ENCODE results near the gene NPHS1.
"Not testable (repeated sequence)": the region's sequence is repeated elsewhere in the genome, so short reads cannot be mapped to it uniquely, and the experiment has no call there.

Gene NPHS1

DNA sequence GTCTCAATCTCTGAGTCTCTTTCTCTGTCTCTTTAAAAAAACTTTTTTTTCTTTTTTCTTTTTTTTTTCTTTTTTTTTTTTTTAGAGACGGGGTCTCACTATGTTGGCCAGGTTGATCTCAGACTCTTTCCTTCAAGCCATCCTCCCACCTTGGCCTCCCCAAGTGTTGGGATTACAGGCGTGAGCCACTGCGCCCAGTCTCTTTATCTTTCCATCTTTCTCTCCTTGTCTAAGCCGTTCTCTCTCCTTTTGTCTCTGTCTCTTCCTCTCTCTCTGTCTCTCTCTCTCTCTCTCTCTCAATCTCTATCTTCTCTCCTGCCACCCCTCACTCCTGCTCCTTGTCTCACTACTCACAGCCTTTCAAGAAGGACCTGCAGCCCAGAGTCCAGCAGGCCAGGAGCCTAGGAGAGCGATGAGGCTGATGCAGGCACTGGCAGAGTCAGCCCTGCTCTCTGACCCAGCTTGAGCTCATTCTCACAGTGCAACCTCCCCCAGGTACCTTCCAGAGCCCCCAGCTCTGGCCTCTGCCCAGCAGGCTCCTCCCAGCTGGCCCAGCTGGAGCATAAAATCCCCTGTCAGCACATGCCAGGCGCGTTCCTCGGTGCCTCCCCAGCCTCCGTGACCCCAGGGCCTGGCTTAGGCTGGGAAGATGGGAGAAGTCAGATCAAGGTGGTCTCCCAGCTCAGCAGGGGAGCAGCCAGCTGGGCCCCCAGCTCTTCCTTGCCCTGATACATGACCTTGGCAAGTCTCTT lies at the start of gene NPHS1:
NPHS1 (minus strand) TSS at position 476 of the 752 bp plus-strand sequence. CDS start 667 bp downstream, outside the sequence.
- DNase-seq = no peak

DNA sequence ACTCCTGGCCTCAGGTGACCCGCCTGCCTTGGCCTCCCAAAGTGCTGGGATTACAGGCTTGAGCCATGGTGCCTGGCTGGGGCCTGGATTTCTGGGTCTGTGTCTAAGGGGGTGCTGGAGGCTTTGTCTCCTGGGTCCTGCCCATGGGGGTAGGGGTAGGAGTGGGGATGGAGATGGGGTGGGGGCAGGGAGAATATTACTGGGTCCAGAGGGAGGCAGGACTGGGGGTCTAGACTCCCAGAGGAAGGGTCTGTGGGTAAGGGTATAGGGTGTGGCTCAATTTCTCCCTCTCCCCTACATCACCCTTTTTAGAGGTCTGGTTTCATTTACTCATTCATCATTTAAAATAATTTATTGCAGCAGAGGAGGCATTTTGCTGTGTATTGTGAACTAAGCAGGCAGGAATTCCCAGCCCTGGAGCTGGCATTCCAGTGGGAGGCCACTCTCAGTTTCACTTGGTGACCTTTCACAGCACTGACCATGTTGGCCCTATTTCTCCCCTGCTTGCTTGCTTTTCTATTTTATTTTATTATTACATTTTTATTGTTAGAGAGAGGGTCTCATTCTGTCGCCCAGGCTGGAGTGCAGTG lies 48.8 kb upstream of the NPHS1 start:
- no peak for DNase-seq

DNA sequence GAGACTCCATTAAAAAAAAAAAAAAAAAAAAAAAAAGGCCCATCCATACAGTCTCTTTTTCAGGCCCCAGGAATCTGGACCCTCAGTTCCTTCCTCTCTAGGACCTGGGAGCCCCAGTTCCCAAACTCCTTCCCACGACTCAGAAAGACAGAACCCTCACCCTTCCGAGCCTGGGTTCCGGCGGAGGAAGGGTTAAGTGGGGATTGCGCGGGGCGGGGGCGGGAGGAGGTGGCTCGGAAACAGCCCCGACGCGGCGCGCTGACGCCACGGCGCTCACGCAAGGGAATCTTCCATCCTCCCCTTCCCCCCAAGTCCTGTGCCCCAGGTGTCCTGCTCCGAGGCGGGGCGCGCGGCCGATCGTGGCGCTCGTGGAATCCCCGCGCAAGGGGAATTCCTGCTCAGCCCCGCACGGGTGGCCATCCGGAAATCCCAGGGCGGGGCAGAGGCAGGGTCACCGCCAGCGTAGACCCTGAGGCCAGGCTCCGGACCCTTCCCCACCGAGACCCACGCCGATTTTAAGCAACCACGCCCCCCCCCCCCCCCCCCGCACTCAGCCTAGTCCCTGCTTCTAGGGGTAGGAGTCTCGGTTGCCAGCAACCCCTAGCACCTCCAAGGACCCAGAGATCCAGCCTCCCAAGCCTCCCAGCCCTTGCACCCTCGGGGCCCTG lies 47.4 kb upstream of the NPHS1 start:
- DNase-seq = peak; percentile 55

GRCh38 chr19:35898499-35898809 lies 46.1 kb upstream of the NPHS1 start:
- DNase-seq = no peak

DNA sequence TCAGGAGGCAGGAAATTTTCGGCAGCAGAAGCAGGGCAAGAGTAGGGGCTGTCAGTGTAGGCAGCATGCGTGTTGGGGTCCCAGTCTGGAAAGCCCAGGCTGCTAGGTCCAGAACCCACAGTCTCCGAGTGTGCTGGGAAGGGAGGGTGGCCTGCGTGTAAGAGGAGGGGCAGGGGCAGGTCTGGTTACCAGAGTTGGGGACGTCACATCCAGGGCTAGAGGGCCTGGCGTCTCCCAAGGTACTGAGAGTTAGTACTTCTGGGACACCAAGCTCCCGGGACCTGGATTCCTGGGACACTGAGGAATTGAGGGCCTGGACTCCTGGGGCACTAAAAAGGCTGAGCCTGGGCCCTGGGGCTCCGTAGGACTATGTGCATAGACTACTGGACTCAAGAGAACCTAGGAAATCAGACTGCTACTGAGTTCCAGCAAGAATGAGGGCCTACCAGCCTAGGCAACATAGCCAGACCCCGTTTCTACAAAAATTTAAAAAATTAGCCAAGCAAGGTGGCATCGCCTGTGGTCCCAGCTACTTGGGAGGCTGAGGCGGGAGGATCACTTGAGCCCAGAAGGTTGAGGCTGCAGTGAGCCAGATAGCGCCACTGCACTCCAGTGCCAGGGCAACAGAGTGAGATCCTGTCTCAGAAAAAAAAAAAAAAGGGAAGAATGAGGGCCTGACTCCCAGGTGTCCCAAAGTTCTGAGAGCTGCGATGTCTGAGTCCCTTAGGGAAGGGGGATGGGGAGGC lies 45.6 kb upstream of the NPHS1 start:
- no peak for DNase-seq

- no peak for DNase-seq
Observed at GRCh38 chr19:35896643-35897040, 44.3 kb upstream of the NPHS1 start.

DNA sequence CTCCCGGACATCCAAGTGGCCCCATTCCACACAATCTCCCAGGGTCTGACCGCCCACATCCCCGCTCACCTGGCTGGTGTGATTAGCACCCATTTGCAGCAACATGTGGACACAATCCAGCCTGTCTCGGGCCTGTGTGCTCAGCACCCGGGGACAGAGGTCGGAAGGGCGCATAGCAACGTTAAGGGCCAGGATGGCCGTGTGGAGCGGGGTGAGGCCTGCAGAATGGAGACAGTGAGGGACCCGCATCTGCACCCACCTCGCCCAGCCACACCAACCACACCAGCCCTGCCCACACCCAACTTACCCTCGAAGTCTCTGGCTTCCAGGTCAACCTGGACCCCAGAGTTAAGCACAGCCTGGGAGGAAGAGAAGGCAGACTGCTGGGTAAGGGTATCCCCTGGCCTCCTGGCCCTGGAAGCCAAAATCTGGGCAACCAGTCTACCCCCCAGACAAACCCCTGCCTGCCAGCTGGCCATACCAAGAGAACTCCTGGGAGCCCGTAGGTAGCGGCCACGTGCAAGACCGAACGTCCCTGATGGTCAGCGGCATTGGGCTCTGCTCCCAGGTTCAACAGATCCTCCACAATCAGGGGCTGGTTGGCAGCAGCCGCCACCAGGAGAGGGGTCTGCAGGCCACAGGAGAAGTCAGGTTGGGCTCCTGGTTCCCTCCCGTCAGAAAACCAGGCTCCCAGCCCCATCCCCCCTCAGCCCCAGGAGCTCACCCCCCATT lies 43.8 kb upstream of the NPHS1 start:
- no peak for DNase-seq

DNA sequence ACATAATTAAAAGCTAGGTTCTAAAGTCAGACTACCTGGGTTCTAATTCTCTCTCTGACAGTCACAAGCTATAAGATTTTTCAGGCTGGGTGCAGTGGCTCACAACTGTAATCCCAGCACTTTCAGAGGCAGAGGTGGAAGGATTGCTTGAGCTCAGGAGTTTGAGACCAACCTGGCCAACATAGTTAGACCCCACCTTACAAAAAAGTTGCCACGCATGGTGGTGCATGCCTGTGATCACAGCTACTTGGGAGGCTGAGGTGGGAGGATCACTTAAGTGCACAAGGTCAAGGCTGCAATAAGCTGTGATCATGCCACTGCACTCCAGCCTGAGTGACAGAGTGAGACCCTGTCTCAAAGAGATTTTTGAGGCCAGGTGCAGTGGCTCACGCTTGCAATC lies 42.0 kb upstream of the NPHS1 start:
- no peak for DNase-seq

GRCh38 chr19:35891819-35892218 lies 39.5 kb upstream of the NPHS1 start:
- DNase-seq = not testable (repeated sequence)

GRCh38 chr19:35890113-35890650 lies 37.9 kb upstream of the NPHS1 start:
- no peak for DNase-seq

GRCh38 chr19:35889370-35890112 lies 37.2 kb upstream of the NPHS1 start:
- DNase-seq = no peak

DNA sequence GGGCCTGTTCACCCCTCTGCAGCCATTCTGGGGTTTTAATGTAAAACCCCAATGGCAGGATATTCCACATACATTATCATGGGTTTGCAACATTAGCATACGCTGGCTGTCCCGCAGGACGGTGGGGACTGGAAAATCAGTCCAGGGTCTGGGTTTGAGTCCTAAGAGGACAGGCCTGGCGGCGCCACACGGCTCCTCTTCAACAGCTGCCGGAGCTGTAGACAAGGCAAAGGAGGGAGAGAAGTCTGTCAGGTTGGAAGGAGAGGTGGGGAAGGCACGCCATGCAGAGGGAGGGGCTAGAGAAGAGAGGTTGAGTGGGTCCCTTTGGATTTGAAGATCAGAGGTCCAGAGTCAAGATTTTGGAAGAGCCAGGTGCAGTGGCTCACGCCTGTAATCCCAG lies 36.1 kb upstream of the NPHS1 start:
- no peak for DNase-seq

GRCh38 chr19:35887197-35887596 lies 34.9 kb upstream of the NPHS1 start:
- DNase-seq = no peak

DNA sequence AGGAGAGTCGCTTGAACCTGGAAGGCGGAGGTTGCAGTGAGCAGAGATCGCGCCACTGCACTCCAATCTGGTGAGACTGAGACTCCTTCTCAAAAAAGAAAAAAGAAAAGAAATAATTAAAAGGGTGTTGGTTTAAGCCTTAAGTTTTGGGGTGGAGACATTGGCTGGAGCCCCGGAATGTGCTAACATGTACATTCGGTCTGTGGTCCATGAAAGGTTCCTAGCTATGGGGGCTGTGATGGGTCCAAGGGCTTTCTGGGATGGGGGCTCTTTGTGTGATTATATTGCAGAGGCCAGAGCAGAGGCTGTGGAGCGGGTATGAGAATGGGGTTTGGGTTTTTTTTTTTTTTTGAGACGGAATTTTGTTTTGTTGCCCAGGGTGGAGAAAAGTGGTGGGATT lies 33.6 kb upstream of the NPHS1 start:
- no peak for DNase-seq

DNA sequence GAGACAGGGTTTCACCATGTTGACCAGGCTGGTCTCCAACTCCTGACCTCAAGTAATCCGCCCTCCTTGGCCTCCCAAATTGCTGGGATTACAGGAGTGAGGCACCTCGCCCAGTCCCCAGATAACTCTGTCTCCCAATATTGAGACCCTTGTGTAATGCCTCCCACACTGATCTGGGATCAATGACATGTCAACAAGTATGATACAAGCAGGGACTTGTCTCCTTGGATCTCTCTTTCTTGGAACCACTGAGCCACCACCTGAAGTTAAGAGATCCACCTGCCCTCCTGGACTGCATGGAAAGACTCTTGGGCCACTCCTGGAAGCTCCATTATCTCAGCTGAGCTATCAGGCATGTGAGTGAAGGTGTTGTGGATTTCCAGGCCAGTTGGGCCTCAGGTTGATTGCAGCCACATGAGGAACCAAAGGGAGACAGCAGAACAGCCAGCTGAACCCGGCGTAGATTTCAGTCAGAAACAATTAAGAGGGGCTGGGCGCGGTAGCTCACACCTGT lies 33.0 kb upstream of the NPHS1 start:
- DNase-seq = no peak

DNA sequence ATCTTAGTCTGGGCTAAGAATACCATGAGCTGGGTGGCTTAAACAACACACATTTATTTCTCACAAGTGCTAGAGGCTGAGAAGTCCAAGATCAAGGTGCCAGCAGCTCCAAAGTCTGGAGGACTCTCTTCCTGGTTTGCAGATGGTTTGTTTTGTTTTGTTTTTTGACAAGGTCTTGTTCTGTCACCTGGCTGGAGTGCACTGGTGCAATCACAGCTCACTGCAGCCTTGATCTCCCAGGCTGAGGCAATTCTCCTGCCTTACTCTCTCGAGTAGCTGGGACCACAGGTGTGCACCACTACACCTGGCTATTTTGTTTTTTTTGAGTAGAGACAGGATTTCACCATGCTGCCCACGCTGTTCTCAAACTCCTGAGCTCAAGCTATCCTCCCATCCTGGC lies 31.6 kb upstream of the NPHS1 start:
- DNase-seq = no peak

DNA sequence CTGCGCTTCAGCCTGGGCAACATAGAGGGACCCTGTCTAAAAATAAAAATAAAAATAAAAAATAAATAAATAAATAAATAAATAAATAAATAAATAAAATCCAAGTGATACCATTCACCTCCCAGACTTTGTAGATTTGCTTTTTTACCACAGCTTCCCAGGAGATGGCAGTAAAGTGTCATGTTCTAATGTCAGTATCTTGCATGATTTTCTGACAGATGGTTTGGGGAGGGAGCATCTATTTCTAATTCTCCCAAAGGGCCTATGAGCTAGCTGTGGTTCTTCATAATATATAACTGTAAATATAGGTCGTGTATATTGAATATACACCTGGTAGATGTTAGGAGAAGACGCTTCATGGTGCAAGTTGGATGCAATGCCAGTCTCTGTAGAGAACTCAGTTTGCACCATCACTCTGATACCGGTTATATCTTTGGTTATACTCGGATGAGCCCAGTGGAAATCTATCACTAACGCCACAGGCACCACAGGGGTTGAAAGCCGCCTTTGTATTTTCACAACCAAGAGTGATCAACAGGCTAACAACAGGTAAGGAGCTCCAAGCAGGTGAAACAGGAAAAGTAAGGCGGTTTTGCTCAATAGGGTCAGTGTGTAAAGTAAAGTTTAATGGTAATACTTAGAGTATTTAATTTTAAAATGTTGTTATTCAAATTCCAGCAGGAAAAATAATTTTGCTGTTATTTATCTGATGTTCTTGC lies 30.0 kb upstream of the NPHS1 start:
- peak; percentile 31 for DNase-seq

DNA sequence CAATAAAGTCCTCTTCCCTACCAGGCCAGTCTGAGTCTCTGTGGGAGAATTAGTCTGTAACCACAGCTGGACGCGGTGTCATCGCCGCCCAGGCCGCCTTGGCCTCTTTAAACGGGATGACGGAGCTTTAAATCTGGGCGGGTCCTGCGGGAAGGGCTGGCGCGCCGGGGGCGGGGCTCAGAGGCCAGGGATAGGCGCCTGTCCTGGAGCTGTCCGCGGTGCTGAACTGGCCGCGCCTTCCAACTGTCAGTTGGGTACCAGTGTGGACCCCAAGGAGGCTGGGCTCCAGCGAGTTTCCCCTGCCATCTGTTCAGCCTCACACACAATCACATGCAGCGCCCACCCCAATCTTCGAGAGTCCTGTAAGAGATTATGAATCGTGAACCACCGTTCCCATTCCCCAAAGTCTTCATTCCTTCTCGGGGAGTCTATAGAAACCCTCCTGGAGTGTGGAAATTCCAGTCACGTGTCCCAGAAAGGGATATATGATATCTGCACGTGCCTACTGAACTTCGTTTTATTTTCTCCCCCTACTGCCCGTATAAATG lies 27.5 kb upstream of the NPHS1 start:
- no peak for DNase-seq

DNA sequence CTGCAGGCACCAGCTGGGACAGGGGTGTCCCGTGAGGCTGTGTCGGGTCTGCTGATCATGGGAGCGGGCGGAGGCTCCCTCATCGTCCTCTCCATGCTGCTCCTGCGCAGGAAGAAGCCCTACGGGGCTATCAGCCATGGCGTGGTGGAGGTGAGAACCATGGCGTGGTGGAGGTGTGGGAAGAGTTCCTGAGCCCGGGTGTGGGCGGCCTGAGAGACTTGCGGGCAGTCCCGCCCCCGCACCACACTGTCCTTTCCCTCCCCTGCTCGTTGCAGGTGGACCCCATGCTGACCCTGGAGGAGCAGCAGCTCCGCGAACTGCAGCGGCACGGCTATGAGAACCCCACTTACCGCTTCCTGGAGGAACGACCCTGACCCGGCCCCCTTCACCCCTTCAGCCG lies 26.8 kb upstream of the NPHS1 start:
- DNase-seq = no peak

DNA sequence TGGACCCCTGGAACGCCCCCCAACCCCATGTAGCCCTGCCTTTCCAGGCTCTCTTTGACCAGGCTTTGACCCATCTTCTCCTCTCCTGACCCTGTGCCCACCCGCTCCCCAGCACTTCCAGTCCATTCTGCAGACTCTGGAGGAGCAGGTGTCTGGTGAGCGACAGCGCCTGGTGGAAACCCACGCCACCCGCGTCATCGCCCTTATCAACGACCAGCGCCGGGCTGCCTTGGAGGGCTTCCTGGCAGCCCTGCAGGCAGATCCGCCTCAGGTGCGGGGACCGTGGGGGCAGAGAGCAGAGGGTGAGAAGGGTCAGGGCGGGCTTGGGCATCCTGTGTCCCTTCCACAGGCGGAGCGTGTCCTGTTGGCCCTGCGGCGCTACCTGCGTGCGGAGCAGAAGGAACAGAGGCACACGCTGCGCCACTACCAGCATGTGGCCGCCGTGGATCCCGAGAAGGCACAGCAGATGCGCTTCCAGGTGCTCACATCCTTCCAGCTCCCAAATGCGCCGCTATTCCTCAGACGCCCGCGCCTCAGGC lies 22.2 kb upstream of the NPHS1 start:
- no peak for DNase-seq
